Loucy (cell line): Measurements from ENCODE around the gene CNOT10.

Experiments used
- H2AFZ ChIP-seq: fragments of 200-600 bp; sonication (generic); 2 replicates; pipeline ENCODE4 v1.6.0; 2016; ENCODE audit warnings: antibody characterized with exemption, mild to moderate bottlenecking, low read length, moderate library complexity
- H3F3A ChIP-seq: fragments of 200-600 bp; 2 replicates; pipeline ENCODE4 v1.6.0; 2016; ENCODE audit warnings: antibody characterized with exemption, low read depth, mild to moderate bottlenecking
- H3K27me3 ChIP-seq: fragments of 200-600 bp; sonication (generic); 2 replicates; pipeline ENCODE4 v1.6.1; 2014; ENCODE audit warnings: low read length, mild to moderate bottlenecking; ENCODE audit not compliant: insufficient read depth, poor library complexity, severe bottlenecking
- H3K36me3 ChIP-seq: fragments of 200-600 bp; sonication (generic); 2 replicates; pipeline ENCODE4 v1.6.1; 2016; ENCODE audit warnings: low read length; ENCODE audit not compliant: insufficient read depth
- H3K4me1 ChIP-seq: fragments of 200-600 bp; sonication (generic); 2 replicates; pipeline ENCODE4 v1.5.1; 2014; ENCODE audit warnings: low read length, mild to moderate bottlenecking; ENCODE audit not compliant: insufficient read depth, poor library complexity, severe bottlenecking
- H3K4me2 ChIP-seq: fragments of 200-600 bp; sonication (generic); 2 replicates; pipeline ENCODE4 v1.6.0; 2014; ENCODE audit warnings: antibody characterized with exemption, low read length, low read depth, mild to moderate bottlenecking; ENCODE audit not compliant: poor library complexity, severe bottlenecking
- H3K4me3 ChIP-seq: fragments of 200-600 bp; sonication (generic); 2 replicates; pipeline ENCODE4 v1.5.1; 2014; ENCODE audit warnings: low read length, mild to moderate bottlenecking, mixed read lengths; ENCODE audit not compliant: poor library complexity, severe bottlenecking
- H3K79me2 ChIP-seq: fragments of 200-600 bp; sonication (generic); 2 replicates; pipeline ENCODE4 v1.6.1; 2014; ENCODE audit warnings: low read length; ENCODE audit not compliant: insufficient read depth
- H3K9ac ChIP-seq: fragments of 200-600 bp; sonication (generic); 2 replicates; pipeline ENCODE4 v1.6.0; 2014; ENCODE audit warnings: mild to moderate bottlenecking, low read depth, low read length, moderate library complexity; ENCODE audit not compliant: poor library complexity, severe bottlenecking
- H3K9me2 ChIP-seq: fragments of 200-600 bp; sonication (generic); replicated peaks from 2 replicates; pipeline ENCODE4 v1.6.1; 2016; ENCODE audit warnings: low read depth, low read length, mixed read lengths
- H3K9me3 ChIP-seq: fragments of 200-600 bp; sonication (generic); 2 replicates; pipeline ENCODE4 v1.6.1; 2014; ENCODE audit warnings: mild to moderate bottlenecking, antibody characterized with exemption, low read length, low read depth; ENCODE audit not compliant: insufficient read depth
- H4K20me1 ChIP-seq: fragments of 200-600 bp; sonication (generic); 2 replicates; pipeline ENCODE4 v1.6.0; 2014; ENCODE audit warnings: antibody characterized with exemption, low read length, mild to moderate bottlenecking; ENCODE audit not compliant: insufficient read depth, poor library complexity, severe bottlenecking
- CTCF ChIP-seq: fragments of 200-600 bp; sonication (generic); conservative IDR thresholded peaks from 2 replicates; pipeline ENCODE4 v1.5.1; 2014; ENCODE audit warnings: mild to moderate bottlenecking, antibody characterized with exemption, low read length
- EZH2phosphoT487 ChIP-seq: fragments of 200-600 bp; IDR thresholded peaks from 2 replicates; pipeline ENCODE4 v1.6.1; 2018; ENCODE audit warnings: antibody characterized with exemption, mild to moderate bottlenecking, moderate library complexity, borderline replicate concordance

The CNOT10 gene

GRCh38 chr3:32813180-32813579 is 128.2 kb downstream of the CNOT10 start:
- H3K4me2 ChIP-seq, result no peak overlapping the region
- H3K36me3 ChIP-seq, result no peaks in the 10 kb centered on the region
- H3K4me3 ChIP-seq, result no peak overlapping the region
- H2AFZ ChIP-seq, result no peak overlapping the region
- peaks cover 2% of the 10 kb centered on the region for H4K20me1 ChIP-seq
- H3F3A ChIP-seq, result peaks cover 17% of the 10 kb centered on the region; the same call in 1 of the 2 replicates
- H3K9me2 ChIP-seq, result no peaks in the 10 kb centered on the region
- H3K9ac ChIP-seq, result no peak overlapping the region
- no peaks in the 10 kb centered on the region for H3K9me3 ChIP-seq
- H3K79me2 ChIP-seq, result peaks cover 16% of the 10 kb centered on the region
- no peak for TF ChIP-seq EZH2phosphoT487
- no peak for TF ChIP-seq CTCF
- peaks cover 24% of the 10 kb centered on the region for H3K4me1 ChIP-seq
- H3K27me3 ChIP-seq, result no peaks in the 10 kb centered on the region

- Histone ChIP-seq H3K9ac (no peak overlapping the region), H4K20me1 (peaks cover 5% of the 10 kb centered on the region), H3K79me2 (peaks cover 28% of the 10 kb centered on the region), H3K4me1 (peaks cover 27% of the 10 kb centered on the region), H3K9me2 (no peaks in the 10 kb centered on the region), H2AFZ (no peak overlapping the region), H3F3A (peaks cover 17% of the 10 kb centered on the region; the same call in 1 of the 2 replicates), H3K9me3 (no peaks in the 10 kb centered on the region), H3K27me3 (no peaks in the 10 kb centered on the region), H3K4me3 (no peak overlapping the region), H3K36me3 (no peaks in the 10 kb centered on the region), H3K4me2 (peak overlapping the region; percentile 99)
- TF ChIP-seq CTCF (no peak), EZH2phosphoT487 (no peak)
Observed at GRCh38 chr3:32814361-32814760, 129.4 kb downstream of the CNOT10 start.

- Histone ChIP-seq H3K9me2 (no peaks in the 10 kb centered on the region), H3K4me2 (peak overlapping the region; percentile 99), H4K20me1 (peaks cover 20% of the 10 kb centered on the region), H3K9ac (peak overlapping the region; percentile 99), H3K9me3 (no peaks in the 10 kb centered on the region), H3K27me3 (no peaks in the 10 kb centered on the region), H3K4me3 (peak overlapping the region; percentile 99), H3F3A (peaks cover 17% of the 10 kb centered on the region; the same call in 1 of the 2 replicates), H3K36me3 (no peaks in the 10 kb centered on the region), H3K79me2 (peaks cover 44% of the 10 kb centered on the region), H2AFZ (peak overlapping the region; percentile 99), H3K4me1 (peaks cover 39% of the 10 kb centered on the region)
- no peak for TF ChIP-seq EZH2phosphoT487
- no peak for TF ChIP-seq CTCF
Observed at GRCh38 chr3:32815841-32816438, 131.0 kb downstream of the CNOT10 start.
